ENCODE results near the gene YIPF6. TPM values are rescaled to one million over a fixed set of nuclear protein-coding genes. Genes with fewer than 3 reads are reported as not detected.
A peak's percentile ranks its signal among the peaks of the same experiment; 100 is the strongest.
"Not testable (repeated sequence)": the region's sequence is repeated elsewhere in the genome, so short reads cannot be mapped to it uniquely, and the experiment has no call there.

The YIPF6 gene
- total RNA-seq, 1 donor = 43.2 TPM

DNA sequence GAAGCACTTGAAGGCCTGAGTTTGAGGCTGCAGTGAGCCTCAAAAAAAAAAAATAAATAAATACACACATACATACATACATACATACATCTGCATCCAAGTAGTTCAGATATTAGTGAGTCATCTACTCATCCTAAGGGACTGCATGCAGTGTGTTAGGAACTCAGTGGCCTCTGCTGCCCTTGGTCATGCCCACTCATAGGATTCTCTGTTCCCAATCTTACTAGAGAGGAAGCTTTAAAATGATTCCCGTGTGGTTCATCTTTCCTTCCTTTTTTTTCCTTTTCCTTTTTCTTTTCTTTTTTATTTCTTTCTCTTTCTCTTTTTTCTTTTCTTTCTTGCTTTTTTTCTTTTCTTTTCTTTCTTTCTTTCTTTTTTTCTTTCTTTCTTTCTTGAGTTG lies 10.9 kb upstream of the YIPF6 start:
- TF ChIP-seq, protein P1, sequence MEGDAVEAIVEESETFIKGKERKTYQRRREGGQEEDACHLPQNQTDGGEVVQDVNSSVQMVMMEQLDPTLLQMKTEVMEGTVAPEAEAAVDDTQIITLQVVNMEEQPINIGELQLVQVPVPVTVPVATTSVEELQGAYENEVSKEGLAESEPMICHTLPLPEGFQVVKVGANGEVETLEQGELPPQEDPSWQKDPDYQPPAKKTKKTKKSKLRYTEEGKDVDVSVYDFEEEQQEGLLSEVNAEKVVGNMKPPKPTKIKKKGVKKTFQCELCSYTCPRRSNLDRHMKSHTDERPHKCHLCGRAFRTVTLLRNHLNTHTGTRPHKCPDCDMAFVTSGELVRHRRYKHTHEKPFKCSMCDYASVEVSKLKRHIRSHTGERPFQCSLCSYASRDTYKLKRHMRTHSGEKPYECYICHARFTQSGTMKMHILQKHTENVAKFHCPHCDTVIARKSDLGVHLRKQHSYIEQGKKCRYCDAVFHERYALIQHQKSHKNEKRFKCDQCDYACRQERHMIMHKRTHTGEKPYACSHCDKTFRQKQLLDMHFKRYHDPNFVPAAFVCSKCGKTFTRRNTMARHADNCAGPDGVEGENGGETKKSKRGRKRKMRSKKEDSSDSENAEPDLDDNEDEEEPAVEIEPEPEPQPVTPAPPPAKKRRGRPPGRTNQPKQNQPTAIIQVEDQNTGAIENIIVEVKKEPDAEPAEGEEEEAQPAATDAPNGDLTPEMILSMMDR (IDR thresholded peaks at IDR 0.05; ENCODE audit: insufficient read depth, low read depth, low read length) = no peak
- DNase-seq (ENCODE audit: low read depth) = no peak
- no peak overlapping the region for H3K4me3 ChIP-seq (ENCODE audit: low read depth, low read length)

DNA sequence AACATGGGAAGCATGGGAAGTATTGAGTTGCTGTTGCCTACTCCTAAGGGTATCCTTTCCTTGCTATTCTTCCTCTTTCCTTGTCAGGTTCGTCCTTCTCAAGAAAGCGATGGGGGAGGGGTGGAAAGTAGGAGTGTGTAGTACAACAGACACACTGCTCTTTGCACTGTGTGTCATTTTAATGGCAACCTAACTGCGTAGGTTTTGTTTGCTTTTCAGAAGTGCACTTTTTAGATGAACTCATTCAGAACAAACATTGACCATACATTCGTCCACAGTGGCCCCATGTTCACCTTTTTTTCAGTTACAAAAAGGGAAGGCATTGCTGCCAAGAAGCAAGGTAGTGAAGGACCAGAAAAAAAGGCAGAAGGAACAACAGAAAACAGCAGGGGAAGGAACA lies 10.2 kb upstream of the YIPF6 start:
- TF ChIP-seq, protein P1 (IDR thresholded peaks at IDR 0.05; ENCODE audit: insufficient read depth, low read depth, low read length) = no peak
- DNase-seq (ENCODE audit: low read depth) = no peak
- no peak overlapping the region for H3K4me3 ChIP-seq (ENCODE audit: low read depth, low read length)

DNA sequence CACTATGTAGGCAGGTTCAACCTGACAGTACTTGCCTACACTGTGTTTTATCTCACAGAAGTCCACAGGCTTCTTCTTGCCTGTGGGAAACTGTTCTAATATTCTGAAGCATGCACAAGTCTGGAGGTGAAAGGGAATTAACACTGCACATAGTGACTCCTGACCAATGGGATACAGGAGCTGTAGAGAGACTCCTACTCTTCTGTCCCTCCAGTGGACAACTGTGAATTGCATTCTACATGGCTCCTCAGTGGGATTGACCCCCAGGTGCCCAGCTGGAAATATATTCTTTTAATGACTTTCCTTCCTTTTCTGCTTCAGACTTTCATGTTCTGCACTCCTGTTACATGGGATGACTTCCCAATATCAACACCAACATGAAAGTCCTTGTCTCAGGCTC lies 8.2 kb upstream of the YIPF6 start:
- TF ChIP-seq, protein P1 (IDR thresholded peaks at IDR 0.05; ENCODE audit: insufficient read depth, low read depth, low read length) = peak; percentile 39
- DNase-seq (ENCODE audit: low read depth) = peak; percentile 17
- no peak overlapping the region for H3K4me3 ChIP-seq (ENCODE audit: low read depth, low read length)

DNA sequence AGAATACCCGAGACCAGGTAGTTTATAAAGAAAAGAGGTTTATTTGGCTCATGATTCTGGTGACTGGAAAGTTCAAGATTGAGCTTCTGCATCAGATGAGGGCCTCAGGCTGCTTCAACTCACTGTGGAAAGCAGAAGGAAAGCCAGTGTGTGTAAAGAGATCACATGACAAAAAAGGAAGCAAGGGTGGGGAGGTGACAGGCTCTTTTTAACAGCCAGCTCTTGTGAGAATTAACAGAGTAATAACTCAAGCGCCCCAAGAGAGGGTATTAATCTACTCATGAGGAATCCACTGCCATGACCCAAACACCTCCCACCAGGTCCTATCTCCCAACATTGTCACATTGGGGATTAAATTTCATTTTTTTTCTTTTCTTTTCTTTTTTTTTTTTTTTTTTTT lies 6.3 kb upstream of the YIPF6 start:
- no peak for DNase-seq (ENCODE audit: low read depth)
- TF ChIP-seq, protein P1 (IDR thresholded peaks at IDR 0.05; ENCODE audit: insufficient read depth, low read depth, low read length) = no peak
- H3K4me3 ChIP-seq (ENCODE audit: low read depth, low read length) = no peak overlapping the region

DNA sequence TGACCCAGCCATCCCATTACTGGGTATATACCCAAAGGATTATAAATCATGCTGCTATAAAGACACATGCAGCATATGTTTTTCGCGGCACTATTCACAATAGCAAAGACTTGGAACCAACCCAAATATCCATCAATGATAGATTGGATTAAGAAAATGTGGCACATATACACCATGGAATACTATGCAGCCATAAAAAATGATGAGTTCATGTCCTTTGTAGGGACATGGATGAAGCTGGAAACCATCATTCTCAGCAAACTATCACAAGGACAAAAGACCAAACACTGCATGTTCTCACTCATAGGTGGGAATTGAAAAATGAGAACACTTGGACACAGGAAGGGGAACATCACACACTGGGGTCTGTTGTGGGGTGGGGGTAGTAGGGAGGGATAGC lies 5.1 kb upstream of the YIPF6 start:
- DNase-seq (ENCODE audit: low read depth); H3K4me3 ChIP-seq (ENCODE audit: low read depth, low read length): not testable (repeated sequence)

DNA sequence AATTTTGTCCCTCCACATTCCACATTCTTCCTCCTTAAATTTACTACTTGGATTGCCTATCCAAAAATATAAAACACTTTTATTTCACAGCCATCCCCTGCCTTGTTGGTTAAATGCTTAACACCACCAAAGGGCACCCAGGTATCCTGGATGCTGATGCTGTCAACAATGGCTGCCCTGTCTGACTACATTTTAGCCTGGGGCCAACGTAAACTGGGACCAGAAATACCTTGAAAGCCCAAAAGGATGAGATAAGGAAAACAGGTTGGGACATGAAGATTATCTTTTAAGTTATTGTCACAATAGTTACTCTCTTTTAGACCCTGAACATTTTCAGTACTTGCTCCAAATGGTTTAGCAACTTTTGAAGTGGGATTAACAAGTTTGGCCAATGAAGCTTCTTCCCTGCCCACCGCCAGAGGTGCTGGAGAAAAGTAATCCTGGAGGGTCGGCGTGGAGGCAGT lies 775 bp upstream of the YIPF6 start:
- peak; percentile 68 for DNase-seq (ENCODE audit: low read depth)

DNA sequence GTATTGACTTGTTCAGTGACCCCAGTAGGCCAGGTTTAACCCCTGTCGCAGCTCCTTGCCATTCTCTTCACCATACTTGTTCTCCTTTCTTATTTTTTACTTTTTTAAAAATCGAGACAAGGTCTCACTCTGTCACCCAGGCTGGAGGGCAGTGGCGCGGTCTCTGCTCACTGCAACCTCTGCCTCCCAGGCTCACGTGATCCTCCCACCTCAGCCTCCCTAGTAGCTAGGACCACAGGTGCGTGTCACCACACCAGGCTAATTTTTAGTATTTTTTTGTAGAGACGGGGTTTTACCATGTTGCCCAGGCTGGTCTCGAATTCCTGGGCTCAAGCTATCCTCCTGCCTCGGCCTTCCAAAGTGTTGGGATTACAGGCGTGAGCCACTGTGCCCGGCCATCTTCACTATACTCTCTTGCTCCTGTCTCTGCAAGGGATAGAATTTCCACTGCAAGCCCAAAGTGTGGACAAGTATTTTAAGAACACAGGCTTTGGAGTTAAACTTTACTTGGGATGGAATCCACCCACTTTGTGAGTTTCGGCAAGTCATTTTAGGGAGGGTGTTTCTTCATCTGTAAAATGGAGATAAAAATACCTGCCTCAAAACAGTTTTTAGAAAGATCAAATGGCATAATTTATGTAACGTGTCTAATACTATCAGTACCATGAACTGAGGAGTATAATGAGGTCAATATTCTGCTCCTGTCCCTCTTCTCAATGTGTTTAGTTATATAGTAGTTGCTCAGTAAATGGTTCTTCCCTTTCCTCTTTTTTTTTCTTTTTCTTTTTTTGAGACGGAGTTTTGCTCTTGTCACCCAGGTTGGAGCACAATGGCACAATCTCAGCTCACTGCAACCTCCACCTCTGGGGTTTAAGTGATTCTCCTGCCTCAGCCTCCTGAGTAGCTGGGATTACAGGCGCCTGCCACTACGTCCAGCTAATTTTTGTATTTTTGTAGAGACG lies 973 bp downstream of the YIPF6 start:
- no peak for DNase-seq (ENCODE audit: low read depth)
- TF ChIP-seq, protein P1 (IDR thresholded peaks at IDR 0.05; ENCODE audit: insufficient read depth, low read depth, low read length) = no peak
- H3K4me3 ChIP-seq (ENCODE audit: low read depth, low read length) = peak overlapping the region; percentile 69

More for the DNA sequence above, 775 bp upstream of the YIPF6 start:
- peak overlapping the region; percentile 69 for H3K4me3 ChIP-seq (ENCODE audit: low read depth, low read length)
- TF ChIP-seq, protein P1 (IDR thresholded peaks at IDR 0.05; ENCODE audit: insufficient read depth, low read depth, low read length) = no peak

All from fibroblast of villous mesenchyme (primary cell).